ENCODE data around the gene PHOSPHO2.

The PHOSPHO2 gene

GRCh38 chr2:169739351-169739750 is 45.1 kb downstream of the PHOSPHO2 start:
- TF ChIP-seq, protein P1, sequence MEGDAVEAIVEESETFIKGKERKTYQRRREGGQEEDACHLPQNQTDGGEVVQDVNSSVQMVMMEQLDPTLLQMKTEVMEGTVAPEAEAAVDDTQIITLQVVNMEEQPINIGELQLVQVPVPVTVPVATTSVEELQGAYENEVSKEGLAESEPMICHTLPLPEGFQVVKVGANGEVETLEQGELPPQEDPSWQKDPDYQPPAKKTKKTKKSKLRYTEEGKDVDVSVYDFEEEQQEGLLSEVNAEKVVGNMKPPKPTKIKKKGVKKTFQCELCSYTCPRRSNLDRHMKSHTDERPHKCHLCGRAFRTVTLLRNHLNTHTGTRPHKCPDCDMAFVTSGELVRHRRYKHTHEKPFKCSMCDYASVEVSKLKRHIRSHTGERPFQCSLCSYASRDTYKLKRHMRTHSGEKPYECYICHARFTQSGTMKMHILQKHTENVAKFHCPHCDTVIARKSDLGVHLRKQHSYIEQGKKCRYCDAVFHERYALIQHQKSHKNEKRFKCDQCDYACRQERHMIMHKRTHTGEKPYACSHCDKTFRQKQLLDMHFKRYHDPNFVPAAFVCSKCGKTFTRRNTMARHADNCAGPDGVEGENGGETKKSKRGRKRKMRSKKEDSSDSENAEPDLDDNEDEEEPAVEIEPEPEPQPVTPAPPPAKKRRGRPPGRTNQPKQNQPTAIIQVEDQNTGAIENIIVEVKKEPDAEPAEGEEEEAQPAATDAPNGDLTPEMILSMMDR (IDR thresholded peaks at IDR 0.05; ENCODE audit: insufficient read depth, low read length, missing control alignments), result no peak
- ChIA-PET CTCF (no interaction called here), POLR2A (no interaction called here)
- H3K4me3 ChIP-seq (ENCODE audit: low read depth, low read length), result no peak overlapping the region
- no peak for DNase-seq (ENCODE audit: low read depth, low spot score)

DNA sequence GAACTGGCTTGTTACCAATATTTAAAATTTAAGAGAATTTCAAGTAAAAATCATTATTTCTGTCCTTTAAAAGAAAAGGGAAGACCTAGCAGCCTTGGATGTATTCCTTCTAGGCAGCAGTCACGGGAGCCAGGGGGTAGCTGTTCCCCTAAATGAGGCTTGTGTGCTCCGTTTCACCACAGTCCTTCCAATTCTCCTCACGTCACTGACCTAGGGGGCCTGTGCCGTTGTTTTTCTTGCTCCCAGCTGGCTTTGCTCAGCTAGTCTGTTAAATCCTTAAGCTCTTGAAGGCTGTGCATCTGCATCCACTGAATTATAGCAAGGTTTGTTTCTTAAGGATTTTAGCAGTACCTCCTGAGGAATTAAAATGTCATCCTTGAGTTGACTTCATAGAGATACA is 49.3 kb downstream of the PHOSPHO2 start:
- ChIA-PET POLR2A (no interaction called here), CTCF (no interaction called here)

GRCh38 chr2:169746240-169746639 is 52.0 kb downstream of the PHOSPHO2 start:
- ChIA-PET POLR2A (no interaction called here), CTCF (no interaction called here)

More for the DNA sequence above, 49.3 kb downstream of the PHOSPHO2 start:
- TF ChIP-seq, protein P1 (IDR thresholded peaks at IDR 0.05; ENCODE audit: insufficient read depth, low read length, missing control alignments), result no peak
- DNase-seq (ENCODE audit: low read depth, low spot score), result no peak
- no peak overlapping the region for H3K4me3 ChIP-seq (ENCODE audit: low read depth, low read length)

DNA sequence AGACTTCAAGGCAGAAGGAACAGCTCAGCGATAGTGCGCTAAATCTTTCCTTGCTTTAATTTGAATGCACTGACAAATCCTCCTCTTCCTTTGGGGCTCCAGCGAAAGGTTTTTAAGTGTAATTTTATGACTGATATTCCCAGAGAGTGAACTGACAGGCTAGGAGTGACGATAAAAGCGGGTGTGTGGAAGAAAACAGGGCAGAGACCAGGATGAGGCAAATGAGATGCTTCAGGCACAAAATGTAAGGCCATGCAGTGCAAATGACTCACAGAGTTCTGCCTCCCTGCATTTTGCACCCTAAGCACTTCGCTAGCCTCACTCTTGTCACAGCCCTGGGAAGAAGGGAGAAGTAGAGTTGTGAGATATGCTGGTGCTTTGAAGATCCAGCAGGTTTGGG is 54.0 kb downstream of the PHOSPHO2 start:
- CTCF ChIA-PET, result no interaction called here
- DNase-seq (ENCODE audit: low read depth, low spot score), result no peak
- H3K4me3 ChIP-seq (ENCODE audit: low read depth, low read length), result no peak overlapping the region
- TF ChIP-seq, protein P1 (IDR thresholded peaks at IDR 0.05; ENCODE audit: insufficient read depth, low read length, missing control alignments), result no peak
- POLR2A ChIA-PET, result no interaction called here

More at GRCh38 chr2:169746240-169746639, 52.0 kb downstream of the PHOSPHO2 start:
- TF ChIP-seq, protein P1 (IDR thresholded peaks at IDR 0.05; ENCODE audit: insufficient read depth, low read length, missing control alignments), result no peak
- DNase-seq (ENCODE audit: low read depth, low spot score), result no peak
- no peak overlapping the region for H3K4me3 ChIP-seq (ENCODE audit: low read depth, low read length)
